B cell (primary cell): ENCODE results near the gene QRICH1.
"Not testable (repeated sequence)": the region's sequence is repeated elsewhere in the genome, so short reads cannot be mapped to it uniquely, and the experiment has no call there.

ENCODE experiments used
- CTCF ChIP-seq: fragments of 200-600 bp; IDR thresholded peaks from one replicate; pipeline ENCODE4 v1.8.0; 2022; ENCODE audit warnings: antibody characterized with exemption, mild to moderate bottlenecking
- EZH2 ChIP-seq: IDR thresholded peaks from 2 replicates; pipeline ENCODE4 v1.6.1; 2012; ENCODE audit warnings: borderline replicate concordance, low read depth, mild to moderate bottlenecking, moderate library complexity, low read length; ENCODE audit not compliant: insufficient read depth, poor library complexity, severe bottlenecking

DNA sequence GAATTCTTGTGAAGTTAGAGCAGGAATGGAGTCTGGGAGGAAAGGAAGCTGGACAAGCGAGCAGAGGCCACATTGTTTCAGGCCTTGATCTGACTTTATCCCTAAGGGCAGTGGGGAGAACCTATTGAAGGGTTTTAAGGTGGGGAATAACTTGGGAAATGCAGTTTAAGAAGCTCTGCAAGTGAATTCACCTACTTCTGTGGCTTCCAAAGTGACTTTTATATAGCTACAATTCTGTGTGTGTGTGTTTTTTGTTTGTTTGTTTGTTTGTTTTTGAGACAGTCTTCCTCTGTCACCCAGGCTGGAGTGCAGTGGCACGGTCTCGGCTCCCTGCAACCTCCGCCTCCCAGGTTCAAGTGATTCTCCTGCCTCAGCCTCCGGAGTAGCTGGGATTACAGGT lies 85.2 kb downstream of the QRICH1 start:
- TF ChIP-seq CTCF, EZH2: not testable (repeated sequence)
